ENCODE results near the gene TBX6. TPM values are rescaled to one million over a fixed set of nuclear protein-coding genes. Genes with fewer than 3 reads are reported as not detected.

The TBX6 gene
- total RNA-seq, 1 experiment from 2014 or later = 0.73 TPM

GRCh38 chr16:30084096-30084815, 7.5 kb downstream of the TBX6 start:
- no peaks in the 10 kb centered on the region for H3K4me1 ChIP-seq
- no peaks in the 10 kb centered on the region for H3K27me3 ChIP-seq
- no peak overlapping the region for H3K4me3 ChIP-seq
- H3K9me3 ChIP-seq (replicated peaks) = no peaks in the 10 kb centered on the region
- DNase-seq = no peak
- no peak overlapping the region for H3K27ac ChIP-seq
- H3K36me3 ChIP-seq = peaks cover 22% of the 10 kb centered on the region

- no peaks in the 10 kb centered on the region for H3K4me1 ChIP-seq
- no peaks in the 10 kb centered on the region for H3K27me3 ChIP-seq
- DNase-seq = no peak
- H3K4me3 ChIP-seq = no peak overlapping the region
- no peaks in the 10 kb centered on the region for H3K9me3 ChIP-seq (replicated peaks)
- no peak overlapping the region for H3K27ac ChIP-seq
- peaks cover 26% of the 10 kb centered on the region for H3K36me3 ChIP-seq
These were observed 8.3 kb downstream of the TBX6 start for GRCh38 chr16:30083216-30084055.

GRCh38 chr16:30082545-30083090, 9.1 kb downstream of the TBX6 start:
- H3K36me3 ChIP-seq = peaks cover 32% of the 10 kb centered on the region
- H3K4me3 ChIP-seq = no peak overlapping the region
- no peak for DNase-seq
- H3K27ac ChIP-seq = no peak overlapping the region
- H3K9me3 ChIP-seq (replicated peaks) = no peaks in the 10 kb centered on the region
- no peaks in the 10 kb centered on the region for H3K27me3 ChIP-seq
- no peaks in the 10 kb centered on the region for H3K4me1 ChIP-seq

- Histone ChIP-seq H3K4me1 (peaks cover 7% of the 10 kb centered on the region; the same call in 1 of the 2 replicates), H3K4me3 (no peak overlapping the region), H3K27ac (no peak overlapping the region), H3K36me3 (peaks cover 33% of the 10 kb centered on the region), H3K27me3 (no peaks in the 10 kb centered on the region), H3K9me3 (replicated peaks) (no peaks in the 10 kb centered on the region)
- no peak for DNase-seq
These were observed 12.2 kb downstream of the TBX6 start for GRCh38 chr16:30079480-30079879.

GRCh38 chr16:30078744-30079143, 13.0 kb downstream of the TBX6 start:
- H3K36me3 ChIP-seq = peaks cover 33% of the 10 kb centered on the region
- no peak overlapping the region for H3K27ac ChIP-seq
- no peaks in the 10 kb centered on the region for H3K9me3 ChIP-seq (replicated peaks)
- no peak overlapping the region for H3K4me3 ChIP-seq
- no peaks in the 10 kb centered on the region for H3K27me3 ChIP-seq
- DNase-seq = no peak
- H3K4me1 ChIP-seq = peaks cover 7% of the 10 kb centered on the region; the same call in 1 of the 2 replicates

GRCh38 chr16:30077656-30078055, 14.1 kb downstream of the TBX6 start:
- Histone ChIP-seq H3K27ac (no peak overlapping the region), H3K4me1 (peaks cover 7% of the 10 kb centered on the region; the same call in 1 of the 2 replicates), H3K4me3 (no peak overlapping the region), H3K36me3 (peaks cover 33% of the 10 kb centered on the region), H3K9me3 (replicated peaks) (no peaks in the 10 kb centered on the region), H3K27me3 (no peaks in the 10 kb centered on the region)
- no peak for DNase-seq

- H3K4me1 ChIP-seq = peaks cover 7% of the 10 kb centered on the region; the same call in 1 of the 2 replicates
- H3K36me3 ChIP-seq = peaks cover 42% of the 10 kb centered on the region
- peak overlapping the region; percentile 44 for H3K27ac ChIP-seq
- H3K9me3 ChIP-seq (replicated peaks) = no peaks in the 10 kb centered on the region
- no peak for DNase-seq
- peak overlapping the region; percentile 80 for H3K4me3 ChIP-seq
- no peaks in the 10 kb centered on the region for H3K27me3 ChIP-seq
These were observed 15.4 kb downstream of the TBX6 start for GRCh38 chr16:30076276-30076791.

- peaks cover 42% of the 10 kb centered on the region for H3K36me3 ChIP-seq
- H3K27me3 ChIP-seq = no peaks in the 10 kb centered on the region
- peaks cover 7% of the 10 kb centered on the region; the same call in 1 of the 2 replicates for H3K4me1 ChIP-seq
- H3K4me3 ChIP-seq = peak within 1 kb of the TSS; percentile 80
- DNase-seq = peak; percentile 85 to 88
- peak within 1 kb of the TSS; percentile 44 for H3K27ac ChIP-seq
- H3K9me3 ChIP-seq (replicated peaks) = no peaks in the 10 kb centered on the region
These were observed 16.0 kb downstream of the TBX6 start, which contains the start of gene PPP4C for GRCh38 chr16:30075503-30076275. Gene PPP4C, plus strand, starts transcription at chr16:30075994. Its CDS starts 384 bp downstream, at chr16:30076378.

- peaks cover 61% of the 10 kb centered on the region for H3K36me3 ChIP-seq
These were observed 21.2 kb downstream of the TBX6 start for GRCh38 chr16:30070490-30070889.

GRCh38 chr16:30069611-30070462, 21.9 kb downstream of the TBX6 start:
- Histone ChIP-seq H3K27me3 (no peaks in the 10 kb centered on the region), H3K27ac (no peak overlapping the region), H3K9me3 (replicated peaks) (no peaks in the 10 kb centered on the region), H3K36me3 (peaks cover 61% of the 10 kb centered on the region), H3K4me3 (no peak overlapping the region), H3K4me1 (no peaks in the 10 kb centered on the region)
- no peak for DNase-seq

More at GRCh38 chr16:30070490-30070889, 21.2 kb downstream of the TBX6 start:
- no peaks in the 10 kb centered on the region for H3K27me3 ChIP-seq
- no peaks in the 10 kb centered on the region for H3K9me3 ChIP-seq (replicated peaks)
- no peak overlapping the region for H3K4me3 ChIP-seq
- DNase-seq = no peak
- H3K4me1 ChIP-seq = no peaks in the 10 kb centered on the region
- H3K27ac ChIP-seq = no peak overlapping the region

GRCh38 chr16:30068750-30069610, 22.7 kb downstream of the TBX6 start:
- Histone ChIP-seq H3K36me3 (peaks cover 61% of the 10 kb centered on the region), H3K4me3 (no peak overlapping the region), H3K27me3 (no peaks in the 10 kb centered on the region), H3K9me3 (replicated peaks) (no peaks in the 10 kb centered on the region), H3K4me1 (no peaks in the 10 kb centered on the region), H3K27ac (no peak overlapping the region)
- no peak for DNase-seq

GRCh38 chr16:30068333-30068732, 23.4 kb downstream of the TBX6 start:
- peaks cover 6% of the 10 kb centered on the region; the same call in 1 of the 2 replicates for H3K4me1 ChIP-seq
- no peak for DNase-seq
- no peak overlapping the region for H3K4me3 ChIP-seq
- H3K9me3 ChIP-seq (replicated peaks) = no peaks in the 10 kb centered on the region
- peaks cover 61% of the 10 kb centered on the region for H3K36me3 ChIP-seq
- no peak overlapping the region for H3K27ac ChIP-seq
- no peaks in the 10 kb centered on the region for H3K27me3 ChIP-seq

GRCh38 chr16:30067584-30067916, 24.2 kb downstream of the TBX6 start:
- H3K27me3 ChIP-seq = no peaks in the 10 kb centered on the region
- no peak overlapping the region for H3K27ac ChIP-seq
- no peak overlapping the region for H3K4me3 ChIP-seq
- peaks cover 60% of the 10 kb centered on the region for H3K36me3 ChIP-seq
- DNase-seq = no peak
- no peaks in the 10 kb centered on the region for H3K9me3 ChIP-seq (replicated peaks)
- H3K4me1 ChIP-seq = peaks cover 8% of the 10 kb centered on the region; the same call in 1 of the 2 replicates
